ENCODE results near the gene LIF.

The LIF gene

GRCh38 chr22:30284666-30285065, 38.1 kb upstream of the LIF start:
- no peak for DNase-seq (ENCODE audit: extremely low read depth in 1 of 2, low read depth in 1 of 2)

DNA sequence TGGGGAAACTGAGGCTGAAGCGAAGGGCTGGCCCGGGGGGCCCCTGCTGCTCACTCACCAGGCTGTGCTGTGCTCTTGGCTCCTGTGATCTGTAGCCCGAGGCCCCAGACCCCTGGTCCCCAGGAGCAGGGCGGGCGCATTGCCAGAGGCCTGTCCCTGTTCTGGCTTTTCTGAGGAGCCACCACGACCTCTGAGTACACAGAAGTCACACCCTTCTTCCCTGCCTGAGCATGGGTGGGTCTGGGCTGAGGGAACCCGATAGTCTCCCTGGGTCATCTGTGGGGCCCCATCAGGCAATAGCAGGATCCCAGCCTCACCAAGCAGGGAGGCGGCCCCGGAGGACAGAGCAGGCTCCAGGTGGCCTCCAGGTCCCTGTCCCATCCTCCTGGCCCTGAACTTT, 37.6 kb upstream of the LIF start:
- no peak for DNase-seq (ENCODE audit: extremely low read depth in 1 of 2, low read depth in 1 of 2)

GRCh38 chr22:30283342-30283741, 36.8 kb upstream of the LIF start:
- no peak for DNase-seq (ENCODE audit: extremely low read depth in 1 of 2, low read depth in 1 of 2)

DNA sequence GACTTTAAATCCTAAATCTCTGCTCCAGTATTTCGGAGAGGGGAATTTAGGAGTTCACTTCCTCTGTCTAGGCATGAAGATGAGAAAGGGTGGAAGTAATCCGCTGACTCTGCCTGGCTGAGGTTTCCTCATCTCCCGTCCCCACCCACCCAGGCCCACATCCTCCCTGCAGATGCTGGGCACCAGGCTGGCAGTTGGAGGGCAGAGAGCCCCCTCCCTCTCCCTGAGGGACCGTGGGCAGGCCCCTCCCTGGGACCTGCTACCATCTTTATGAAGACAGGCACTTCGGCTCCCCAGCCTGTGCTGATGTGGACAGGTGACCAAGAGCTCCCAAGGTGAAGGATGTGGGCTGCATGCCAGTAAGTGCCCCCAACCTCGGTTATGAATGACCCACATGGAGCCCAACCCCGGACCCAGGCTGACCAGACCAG, 36.1 kb upstream of the LIF start:
- no peak for DNase-seq (ENCODE audit: extremely low read depth in 1 of 2, low read depth in 1 of 2)

DNA sequence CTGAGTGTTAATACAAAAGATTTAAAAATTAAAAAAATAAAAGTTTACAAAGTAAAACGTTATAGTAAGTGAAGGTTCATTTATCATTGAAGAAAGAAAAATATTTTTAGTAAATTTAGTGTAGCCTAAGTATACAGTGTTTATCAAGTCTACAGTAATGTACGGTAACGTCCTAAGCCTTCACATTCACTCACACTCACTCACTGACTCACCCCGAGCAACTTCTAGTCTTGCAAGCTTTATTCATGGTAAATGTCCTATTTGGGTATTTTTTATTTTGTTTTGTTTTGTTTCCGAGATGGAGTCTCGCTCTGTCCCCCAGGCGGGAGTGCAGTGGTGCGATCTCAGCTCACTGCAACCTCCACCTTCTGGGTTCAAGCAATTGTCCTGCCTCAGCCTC, 33.9 kb upstream of the LIF start:
- no peak for DNase-seq (ENCODE audit: extremely low read depth in 1 of 2, low read depth in 1 of 2)

DNA sequence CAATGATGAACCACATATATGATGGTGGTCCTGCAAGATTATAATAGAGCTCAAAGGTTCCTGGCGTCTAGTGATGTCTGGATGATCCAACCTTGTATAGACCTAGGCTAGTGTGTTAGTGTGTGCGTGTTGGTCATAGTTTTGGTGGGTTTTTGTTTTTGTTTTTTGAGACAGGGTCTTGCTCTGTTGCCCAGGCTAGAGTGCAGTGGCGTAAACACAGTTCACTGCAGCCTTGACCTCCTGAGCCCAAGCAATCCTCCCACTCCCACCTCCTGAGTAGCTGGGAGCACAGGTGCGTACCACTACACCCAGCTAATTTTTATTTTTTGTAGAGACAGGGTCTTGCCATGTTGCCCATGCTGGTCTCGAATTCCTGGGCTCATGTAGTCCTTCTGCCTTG, 33.4 kb upstream of the LIF start:
- no peak for DNase-seq (ENCODE audit: extremely low read depth in 1 of 2, low read depth in 1 of 2)

- DNase-seq (ENCODE audit: extremely low read depth in 1 of 2, low read depth in 1 of 2), result no peak
Observed at GRCh38 chr22:30279046-30279788, 32.7 kb upstream of the LIF start.

- DNase-seq (ENCODE audit: extremely low read depth in 1 of 2, low read depth in 1 of 2), result no peak
Observed at GRCh38 chr22:30277547-30278344, 31.2 kb upstream of the LIF start.

DNA sequence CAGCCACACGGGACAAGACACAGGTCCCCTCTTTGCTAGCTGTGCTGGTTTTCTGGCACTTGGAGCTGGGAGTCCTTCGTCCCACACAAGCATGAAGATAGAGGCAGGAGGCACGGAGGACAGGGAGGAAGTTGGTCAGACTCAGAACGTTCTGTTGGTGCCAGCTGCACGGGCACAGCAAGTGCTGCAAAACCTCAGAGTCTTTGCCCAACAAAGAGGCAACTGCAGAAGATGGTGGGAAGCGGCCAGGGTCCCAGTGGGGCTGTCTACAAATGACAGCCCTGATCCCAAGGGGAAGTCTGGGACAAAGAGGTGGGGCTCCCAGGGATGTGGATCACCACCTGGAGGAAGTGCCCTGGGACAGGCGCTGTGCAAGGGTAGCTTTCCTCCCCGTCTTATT, 29.5 kb upstream of the LIF start:
- DNase-seq (ENCODE audit: extremely low read depth in 1 of 2, low read depth in 1 of 2), result no peak

GRCh38 chr22:30275625-30276024, 29.1 kb upstream of the LIF start:
- DNase-seq (ENCODE audit: extremely low read depth in 1 of 2, low read depth in 1 of 2), result no peak

DNA sequence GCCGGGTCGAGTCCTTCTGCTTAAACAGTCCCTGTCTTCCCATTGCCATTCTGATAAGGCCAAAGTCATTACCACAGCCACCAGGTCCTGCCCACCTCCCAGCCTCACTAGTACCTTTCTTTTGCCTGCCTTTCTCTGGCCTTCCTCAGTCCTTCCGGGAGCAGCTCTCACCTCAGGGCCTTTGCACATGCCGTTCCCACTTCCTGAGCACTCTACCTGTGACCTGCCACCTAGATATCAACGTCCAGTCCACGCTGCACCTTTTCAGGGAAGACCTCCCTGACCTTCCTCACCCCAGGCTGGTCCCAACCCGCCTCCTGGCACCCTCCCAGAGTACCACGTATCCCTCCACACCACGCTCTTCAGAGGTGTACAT, 27.9 kb upstream of the LIF start:
- DNase-seq (ENCODE audit: extremely low read depth in 1 of 2, low read depth in 1 of 2), result no peak

DNA sequence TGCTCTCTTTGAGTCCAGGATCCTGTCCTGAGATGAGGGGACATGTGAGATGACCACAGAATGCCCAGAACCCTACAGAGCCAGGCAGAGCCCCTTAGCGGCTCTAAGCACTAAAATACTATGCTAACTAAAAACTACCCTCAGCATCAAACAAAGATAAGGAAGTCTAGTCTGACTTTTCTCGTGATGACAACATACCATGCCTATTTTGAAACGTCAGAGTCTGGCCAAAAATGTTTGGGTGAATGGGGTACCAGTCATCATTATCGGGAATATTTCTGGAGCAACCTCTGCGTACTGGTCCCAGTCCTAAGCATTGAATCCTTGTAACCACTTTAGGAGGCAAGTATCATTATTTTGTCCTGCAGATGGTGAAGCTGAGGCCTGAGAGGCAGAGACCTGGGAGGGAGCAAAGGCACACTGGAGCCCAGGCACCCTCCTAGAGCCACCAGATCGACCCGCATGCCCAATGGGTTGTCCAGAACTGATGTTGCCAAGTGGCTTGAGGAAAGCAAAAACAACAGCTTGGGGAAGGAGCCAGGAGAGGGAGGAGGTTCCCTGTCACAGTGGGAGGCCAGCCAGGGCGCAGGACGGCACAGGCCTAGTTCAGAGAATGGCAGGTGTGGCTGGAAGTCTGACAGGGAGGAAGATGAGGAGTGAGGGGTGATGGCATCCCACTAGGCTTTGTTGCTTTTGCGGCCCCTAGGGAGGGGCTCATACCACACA, 27.3 kb upstream of the LIF start:
- no peak for DNase-seq (ENCODE audit: extremely low read depth in 1 of 2, low read depth in 1 of 2)

- DNase-seq (ENCODE audit: extremely low read depth in 1 of 2, low read depth in 1 of 2), result no peak
Observed at GRCh38 chr22:30272781-30273601, 26.4 kb upstream of the LIF start.

GRCh38 chr22:30270832-30271231, 24.3 kb upstream of the LIF start:
- no peak for DNase-seq (ENCODE audit: extremely low read depth in 1 of 2, low read depth in 1 of 2)

DNA sequence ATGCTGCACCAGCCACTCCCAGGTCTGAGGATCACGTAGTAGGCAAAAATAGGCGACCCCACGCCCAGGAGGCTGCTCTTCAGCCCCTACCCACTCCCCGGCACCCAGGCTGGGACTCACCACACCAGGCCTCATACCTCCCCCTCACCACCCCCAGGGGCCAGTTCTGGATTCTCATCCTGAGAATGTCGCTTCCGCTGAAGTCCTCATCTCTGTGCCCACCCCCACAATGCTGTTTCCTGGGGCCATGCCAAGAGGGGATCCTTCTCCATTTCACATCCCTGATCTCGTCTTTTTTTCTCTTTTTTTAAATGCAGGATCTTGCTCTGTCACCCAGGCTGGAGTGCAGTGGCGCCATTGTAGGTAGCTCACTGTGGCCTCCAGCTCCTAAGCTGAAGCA, 21.8 kb upstream of the LIF start:
- DNase-seq (ENCODE audit: extremely low read depth in 1 of 2, low read depth in 1 of 2), result no peak

DNA sequence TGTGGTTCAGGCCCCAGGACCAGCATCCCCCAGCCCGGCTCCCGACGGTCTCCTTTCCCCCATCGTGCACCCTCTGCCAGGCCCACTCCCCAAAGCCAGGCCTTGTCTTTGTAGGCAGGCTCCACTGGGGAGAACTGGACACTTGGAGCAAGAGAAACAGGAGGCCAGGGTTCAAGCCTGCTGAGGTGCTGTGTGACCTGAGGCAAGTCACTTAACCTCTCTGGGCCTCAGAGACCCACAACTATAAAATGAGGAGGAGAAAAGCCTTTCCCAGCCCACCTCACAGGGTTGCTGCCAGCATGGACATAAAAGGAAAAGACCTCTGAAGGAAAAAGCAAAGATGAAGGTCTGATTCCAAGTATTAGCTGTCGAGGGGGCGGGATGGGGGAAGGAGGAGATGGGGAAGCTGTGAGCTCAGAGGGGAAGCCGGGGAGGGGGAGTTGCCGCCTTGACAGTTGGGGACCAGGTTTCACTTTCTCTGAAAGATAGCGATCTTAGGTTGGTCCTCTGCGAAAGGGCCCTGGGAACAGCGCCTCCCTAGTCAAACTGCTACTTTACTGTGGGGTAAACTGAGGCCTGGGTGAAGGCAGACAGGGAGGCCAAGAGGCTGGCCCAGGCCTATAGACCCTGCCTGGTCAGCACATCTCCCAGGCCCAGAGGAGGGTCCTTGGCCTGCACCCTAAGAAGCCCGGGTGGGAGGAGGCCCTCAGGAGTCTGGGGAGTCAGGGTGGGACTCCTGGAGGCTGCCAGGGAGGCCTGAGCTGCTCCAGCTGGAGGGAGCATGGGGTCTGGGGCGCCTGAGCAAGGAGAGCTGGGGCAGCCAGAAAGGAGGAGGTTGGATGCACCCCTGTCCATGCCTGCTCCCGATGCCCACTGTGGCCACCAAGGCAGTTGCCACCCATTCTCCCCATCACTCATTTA, 21.1 kb upstream of the LIF start:
- no peak for DNase-seq (ENCODE audit: extremely low read depth in 1 of 2, low read depth in 1 of 2)

- DNase-seq (ENCODE audit: extremely low read depth in 1 of 2, low read depth in 1 of 2), result peak in 1 of 2 donors; percentile 52
Observed at GRCh38 chr22:30266445-30267381, 20.2 kb upstream of the LIF start, which contains the start of gene OSM. Gene OSM (minus strand): TSS chr22:30266851. CDS start chr22:30266799, 52 bp downstream.

DNA sequence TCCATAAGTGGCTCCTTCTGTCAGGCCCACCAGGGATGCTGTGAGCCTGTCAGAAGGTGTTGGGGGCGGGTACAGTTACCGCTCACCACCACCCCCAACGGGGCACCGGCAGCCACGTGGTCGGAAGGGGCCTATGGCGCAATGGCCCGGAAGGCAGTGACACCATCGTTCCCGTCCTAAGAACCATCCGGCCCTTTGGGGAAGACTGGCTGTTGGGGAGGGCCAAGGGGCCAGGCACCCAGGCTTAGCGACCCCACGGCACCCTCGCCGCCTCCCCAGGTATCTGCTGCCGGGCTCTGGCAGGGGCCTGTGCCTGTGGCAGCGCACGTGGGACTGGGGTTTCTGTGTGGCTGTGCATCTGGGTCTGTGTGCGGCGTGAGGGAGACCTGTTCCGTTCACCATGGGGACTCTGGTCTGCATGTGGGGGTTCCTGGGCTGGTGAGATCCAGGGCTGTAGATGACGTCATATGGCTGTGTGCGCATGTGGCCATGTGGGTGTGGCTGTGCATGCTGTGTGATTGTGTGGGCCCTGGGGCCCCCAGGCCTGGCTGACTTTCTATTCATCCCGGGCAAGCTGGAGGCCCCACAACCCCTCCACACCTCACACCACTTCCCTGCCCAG, 19.4 kb upstream of the LIF start:
- peak; percentile 68 to 69 for DNase-seq (ENCODE audit: extremely low read depth in 1 of 2, low read depth in 1 of 2)
